Activated CD4-positive, alpha-beta T cell treated with anti-CD3 and anti-CD28 coated beads for 24 hours (primary cell): Measurements from ENCODE around the gene CACTIN.

Experiments
- DNase-seq, 2 donors: peaks; one replicate each; pipeline ENCODE4 v3.0.0-alpha.2; 2020; ENCODE audit warnings: low read depth in 2 of 2

The CACTIN gene

GRCh38 chr19:3646336-3647092, 19.9 kb upstream of the CACTIN start:
- no peak for DNase-seq

GRCh38 chr19:3645726-3646125, 19.1 kb upstream of the CACTIN start:
- DNase-seq, result no peak

GRCh38 chr19:3645067-3645396, 18.4 kb upstream of the CACTIN start:
- DNase-seq, result no peak

GRCh38 chr19:3644351-3645066, 17.9 kb upstream of the CACTIN start:
- no peak for DNase-seq

- DNase-seq, result no peak
Observed at GRCh38 chr19:3643674-3644313, 17.2 kb upstream of the CACTIN start.

GRCh38 chr19:3642987-3643673, 16.5 kb upstream of the CACTIN start:
- peak; percentile 6 to 17 for DNase-seq

GRCh38 chr19:3642296-3642695, 15.7 kb upstream of the CACTIN start:
- no peak for DNase-seq

- no peak for DNase-seq
Observed at GRCh38 chr19:3641515-3642269, 15.1 kb upstream of the CACTIN start.

- DNase-seq, result no peak
Observed at GRCh38 chr19:3639479-3639878, 12.9 kb upstream of the CACTIN start.

- DNase-seq, result no peak
Observed at GRCh38 chr19:3638208-3639193, 11.9 kb upstream of the CACTIN start.

DNA sequence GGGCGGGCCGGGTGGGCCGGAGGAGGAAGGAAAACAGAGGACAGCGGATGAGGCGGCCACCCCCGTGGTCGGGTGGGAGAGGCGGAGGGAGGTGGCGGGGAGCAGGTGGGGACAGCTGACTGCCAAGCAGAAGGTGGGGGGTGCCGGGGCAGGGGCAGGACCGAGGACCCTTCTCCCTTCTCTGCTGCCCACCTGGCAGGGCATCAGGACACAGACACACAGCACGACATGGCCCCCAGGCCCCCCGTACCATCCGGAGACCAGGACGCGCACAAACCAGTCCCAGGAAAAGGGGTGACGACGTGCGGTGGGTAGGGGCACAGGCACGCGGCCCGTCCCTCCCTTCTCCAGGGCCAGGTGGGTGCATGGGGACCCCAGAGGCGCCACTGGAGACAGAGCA, 11.0 kb upstream of the CACTIN start:
- no peak for DNase-seq

DNA sequence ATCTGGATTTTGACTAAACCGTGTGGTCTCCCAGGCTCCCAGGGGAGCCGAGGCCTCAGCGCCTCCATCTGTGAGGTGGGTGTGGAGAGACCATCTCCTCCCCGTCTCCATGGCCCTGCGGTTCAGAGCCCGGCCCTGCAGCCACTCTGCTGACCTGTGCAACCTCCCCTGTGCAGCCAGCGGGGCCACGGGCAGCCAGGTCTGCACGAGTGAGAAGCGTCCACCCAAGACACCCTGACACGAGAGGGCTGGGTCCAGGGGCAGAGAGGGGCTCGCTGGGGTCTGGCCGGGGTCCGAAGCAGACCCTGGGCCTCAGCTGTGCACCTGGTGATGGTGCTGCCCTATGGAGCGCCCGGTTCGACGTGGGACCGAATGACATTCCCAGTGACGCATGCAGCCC, 10.4 kb upstream of the CACTIN start:
- DNase-seq, result no peak

DNA sequence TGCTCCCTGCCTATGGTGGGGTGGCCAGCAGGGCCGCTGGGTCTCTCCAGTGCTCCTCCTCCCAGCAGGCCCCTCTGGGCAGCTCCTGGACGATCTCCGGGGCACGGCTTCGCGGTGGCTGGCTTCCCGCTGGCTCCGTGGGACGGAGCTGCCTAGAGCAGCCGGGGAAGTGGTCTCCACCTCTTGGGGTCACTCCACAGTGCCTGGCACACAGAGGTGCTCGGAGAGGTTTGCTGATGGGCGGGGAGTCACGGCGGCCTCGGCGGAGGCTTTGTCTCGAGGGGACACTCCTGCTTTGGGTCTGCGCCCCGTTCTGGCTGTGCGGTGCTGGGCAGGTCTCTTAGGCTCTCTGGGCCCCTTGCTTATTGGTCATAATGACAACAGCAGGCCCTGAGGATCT, 9.9 kb upstream of the CACTIN start:
- no peak for DNase-seq

GRCh38 chr19:3634496-3635045, 8.0 kb upstream of the CACTIN start:
- no peak for DNase-seq

- no peak for DNase-seq
Observed at GRCh38 chr19:3633559-3633988, 7.0 kb upstream of the CACTIN start.

GRCh38 chr19:3632739-3633558, 6.4 kb upstream of the CACTIN start:
- DNase-seq, result no peak

GRCh38 chr19:3632098-3632497, 5.5 kb upstream of the CACTIN start:
- no peak for DNase-seq

- no peak for DNase-seq
Observed at GRCh38 chr19:3631053-3631861, 4.7 kb upstream of the CACTIN start.
